ENCODE results near the gene ANO7. TPM values are rescaled to one million over a fixed set of nuclear protein-coding genes. Genes with fewer than 3 reads are reported as not detected.

The ANO7 gene
- total RNA-seq, 2 experiments from 2014 or later: 0.14 to 0.25 TPM

GRCh38 chr2:241268306-241268705 lies 79.8 kb downstream of the ANO7 start:
- Histone ChIP-seq H3K36me3 (ENCODE audit: insufficient read depth, low read length) (peaks cover 47% of the 10 kb centered on the region), H3K4me1 (ENCODE audit: insufficient read depth, low read length) (peaks cover 26% of the 10 kb centered on the region), H3K9me3 (ENCODE audit: control insufficient read depth in 1 of 2, insufficient read depth in 1 of 2, low read length in 2 of 2) (no peaks in the 10 kb centered on the region), H3K4me3 (ENCODE audit: low read length) (no peak overlapping the region), H3K27ac (ENCODE audit: low read depth in 1 of 2, low read length in 2 of 2) (no peak overlapping the region), H3K27me3 (ENCODE audit: control insufficient read depth in 1 of 2, insufficient read depth in 2 of 2, low read length in 2 of 2) (no peaks in the 10 kb centered on the region)
- intact Hi-C loops (cut with DNase I, micrococcal nuclease): no loop called here
- Mint-ChIP-seq H3K4me3 (peak overlapping the region; percentile 51), H3K27ac (peak overlapping the region; percentile 63), H3K4me1 (ENCODE audit: low read depth) (peaks cover 39% of the 10 kb centered on the region), H3K27me3 (no peaks in the 10 kb centered on the region), H3K36me3 (ENCODE audit: low read depth) (peaks cover 53% of the 10 kb centered on the region), H3K9me3 (no peaks in the 10 kb centered on the region)
- POLR2A ChIA-PET: interaction anchor here (1.3 kb wide), 1 partner anchor 46 kb away, joined by 4 read pairs; no protein-coding TSS in a partner anchor
- no peak for TF ChIP-seq CTCF (IDR thresholded peaks at IDR 0.05)
- DNase-seq: no peak
- CTCF ChIA-PET: no interaction called here
- ATAC-seq (ENCODE audit: poor library complexity): no peak

- CTCF ChIA-PET: no interaction called here
These were observed 80.4 kb downstream of the ANO7 start for GRCh38 chr2:241268716-241269445.

More at GRCh38 chr2:241268716-241269445, 80.4 kb downstream of the ANO7 start:
- Mint-ChIP-seq H3K4me3 (peak overlapping the region; percentile 96), H3K27ac (no peak overlapping the region), H3K36me3 (ENCODE audit: low read depth) (peaks cover 50% of the 10 kb centered on the region), H3K9me3 (no peaks in the 10 kb centered on the region), H3K27me3 (no peaks in the 10 kb centered on the region), H3K4me1 (ENCODE audit: low read depth) (peaks cover 45% of the 10 kb centered on the region)
- no peak overlapping the region for H3K4me3 ChIP-seq (ENCODE audit: low read length)
- peaks cover 32% of the 10 kb centered on the region for H3K4me1 ChIP-seq (ENCODE audit: insufficient read depth, low read length)
- H3K27me3 ChIP-seq (ENCODE audit: control insufficient read depth in 1 of 2, insufficient read depth in 2 of 2, low read length in 2 of 2): no peaks in the 10 kb centered on the region
- no peak for DNase-seq
- no peak for TF ChIP-seq CTCF (IDR thresholded peaks at IDR 0.05)
- no peak overlapping the region for H3K27ac ChIP-seq (ENCODE audit: low read depth in 1 of 2, low read length in 2 of 2)
- no peak for ATAC-seq (ENCODE audit: poor library complexity)
- POLR2A ChIA-PET: interaction anchor here (1.3 kb wide), 1 partner anchor 46 kb away, joined by 4 read pairs; no protein-coding TSS in a partner anchor
- intact Hi-C loops (cut with DNase I, micrococcal nuclease): no loop called here
- no peaks in the 10 kb centered on the region for H3K9me3 ChIP-seq (ENCODE audit: control insufficient read depth in 1 of 2, insufficient read depth in 1 of 2, low read length in 2 of 2)
- peaks cover 41% of the 10 kb centered on the region for H3K36me3 ChIP-seq (ENCODE audit: insufficient read depth, low read length)

Measured in CD4-positive, alpha-beta T cell (primary cell).